ENCODE measurements around the gene PCBP3.

The PCBP3 gene

GRCh38 chr21:45990741-45991605, 347.4 kb downstream of the PCBP3 start:
- no peak for DNase-seq (ENCODE audit: low read depth in 2 of 2)

- DNase-seq (ENCODE audit: low read depth in 2 of 2), result no peak
Measured at GRCh38 chr21:45991606-45992300, 348.2 kb downstream of the PCBP3 start.

Measured in activated CD8-positive, alpha-beta memory T cell treated with anti-CD3 and anti-CD28 coated beads for 4 hours (primary cell).